ENCODE data around the gene EFEMP1.

Gene EFEMP1, protein sequence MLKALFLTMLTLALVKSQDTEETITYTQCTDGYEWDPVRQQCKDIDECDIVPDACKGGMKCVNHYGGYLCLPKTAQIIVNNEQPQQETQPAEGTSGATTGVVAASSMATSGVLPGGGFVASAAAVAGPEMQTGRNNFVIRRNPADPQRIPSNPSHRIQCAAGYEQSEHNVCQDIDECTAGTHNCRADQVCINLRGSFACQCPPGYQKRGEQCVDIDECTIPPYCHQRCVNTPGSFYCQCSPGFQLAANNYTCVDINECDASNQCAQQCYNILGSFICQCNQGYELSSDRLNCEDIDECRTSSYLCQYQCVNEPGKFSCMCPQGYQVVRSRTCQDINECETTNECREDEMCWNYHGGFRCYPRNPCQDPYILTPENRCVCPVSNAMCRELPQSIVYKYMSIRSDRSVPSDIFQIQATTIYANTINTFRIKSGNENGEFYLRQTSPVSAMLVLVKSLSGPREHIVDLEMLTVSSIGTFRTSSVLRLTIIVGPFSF

DNA sequence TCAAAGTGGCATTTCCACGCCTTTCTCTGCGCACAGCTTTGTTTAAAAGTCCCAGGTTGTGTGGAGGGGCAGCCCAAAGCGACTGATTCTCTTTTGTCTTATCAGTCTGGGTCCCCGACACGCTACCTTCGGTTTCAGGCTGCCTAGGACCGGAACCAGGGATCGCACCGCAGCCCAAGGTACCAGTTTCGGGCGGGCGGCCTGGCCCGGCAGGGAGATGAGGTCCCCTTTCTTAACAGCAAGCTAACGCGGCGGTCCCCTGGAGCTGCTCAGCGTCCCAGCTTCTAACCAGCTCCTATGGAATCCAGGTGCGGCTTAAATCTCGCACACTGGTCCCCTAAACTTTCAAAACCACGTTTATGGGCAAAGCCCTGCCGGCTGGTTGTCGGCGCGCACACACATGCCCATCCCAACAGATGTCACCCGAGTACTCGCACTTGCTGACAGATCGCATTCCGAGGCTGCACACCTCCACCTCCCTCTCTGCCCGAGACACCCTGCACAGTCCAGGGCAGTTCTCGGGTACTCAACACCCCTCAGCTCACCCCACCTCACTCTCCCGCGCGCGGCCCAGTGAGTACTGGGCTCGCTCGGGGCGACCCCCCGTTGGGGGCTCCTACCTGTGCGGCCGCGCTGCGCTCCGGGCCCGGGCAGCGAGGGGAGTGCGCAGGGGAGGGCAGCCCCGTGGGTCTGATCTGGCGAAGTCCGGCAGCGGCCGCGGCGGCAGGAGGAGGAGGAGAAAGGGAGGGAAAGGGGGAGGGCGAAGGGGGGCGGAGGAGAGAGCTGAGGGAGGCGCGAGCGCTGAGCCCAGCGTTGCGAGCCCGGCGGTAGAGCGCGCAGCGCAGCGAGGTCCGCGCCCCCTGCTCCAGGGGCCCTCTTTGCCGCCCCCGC, at the start of gene EFEMP1:
Gene EFEMP1, minus strand, starts transcription at position 692 of the 891 bp plus-strand sequence. CDS start 1,342 bp downstream, outside the sequence.
- no peak for DNase-seq (ENCODE audit: extremely low read depth, low read depth)
- TF ChIP-seq, protein P1, sequence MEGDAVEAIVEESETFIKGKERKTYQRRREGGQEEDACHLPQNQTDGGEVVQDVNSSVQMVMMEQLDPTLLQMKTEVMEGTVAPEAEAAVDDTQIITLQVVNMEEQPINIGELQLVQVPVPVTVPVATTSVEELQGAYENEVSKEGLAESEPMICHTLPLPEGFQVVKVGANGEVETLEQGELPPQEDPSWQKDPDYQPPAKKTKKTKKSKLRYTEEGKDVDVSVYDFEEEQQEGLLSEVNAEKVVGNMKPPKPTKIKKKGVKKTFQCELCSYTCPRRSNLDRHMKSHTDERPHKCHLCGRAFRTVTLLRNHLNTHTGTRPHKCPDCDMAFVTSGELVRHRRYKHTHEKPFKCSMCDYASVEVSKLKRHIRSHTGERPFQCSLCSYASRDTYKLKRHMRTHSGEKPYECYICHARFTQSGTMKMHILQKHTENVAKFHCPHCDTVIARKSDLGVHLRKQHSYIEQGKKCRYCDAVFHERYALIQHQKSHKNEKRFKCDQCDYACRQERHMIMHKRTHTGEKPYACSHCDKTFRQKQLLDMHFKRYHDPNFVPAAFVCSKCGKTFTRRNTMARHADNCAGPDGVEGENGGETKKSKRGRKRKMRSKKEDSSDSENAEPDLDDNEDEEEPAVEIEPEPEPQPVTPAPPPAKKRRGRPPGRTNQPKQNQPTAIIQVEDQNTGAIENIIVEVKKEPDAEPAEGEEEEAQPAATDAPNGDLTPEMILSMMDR (IDR thresholded peaks at IDR 0.05; ENCODE audit: low read depth, low read length) = peak; percentile 5; the same call in 1 of the 2 replicates

DNA sequence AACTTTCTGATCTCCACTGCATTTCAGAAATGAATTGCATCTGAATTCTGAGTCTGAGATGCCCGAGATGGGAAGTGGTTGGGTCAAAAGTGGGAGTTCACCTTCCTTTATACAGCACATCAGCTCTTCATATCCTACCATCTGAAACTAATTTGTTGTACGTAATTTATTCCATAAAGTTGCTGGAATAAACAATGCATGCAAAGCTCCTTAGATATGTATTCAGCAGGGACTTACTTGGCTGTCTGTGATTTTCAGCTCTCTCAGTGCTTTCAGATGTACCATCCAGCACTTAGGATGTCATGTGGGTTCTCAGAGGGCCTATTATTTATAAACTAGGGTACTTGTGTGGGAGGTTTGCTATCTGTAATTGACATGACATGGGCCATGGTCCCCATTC, 46.9 kb upstream of the EFEMP1 start:
- peak; percentile 42 for DNase-seq (ENCODE audit: extremely low read depth, low read depth)
- TF ChIP-seq, protein P1 (IDR thresholded peaks at IDR 0.05; ENCODE audit: low read depth, low read length) = no peak

DNA sequence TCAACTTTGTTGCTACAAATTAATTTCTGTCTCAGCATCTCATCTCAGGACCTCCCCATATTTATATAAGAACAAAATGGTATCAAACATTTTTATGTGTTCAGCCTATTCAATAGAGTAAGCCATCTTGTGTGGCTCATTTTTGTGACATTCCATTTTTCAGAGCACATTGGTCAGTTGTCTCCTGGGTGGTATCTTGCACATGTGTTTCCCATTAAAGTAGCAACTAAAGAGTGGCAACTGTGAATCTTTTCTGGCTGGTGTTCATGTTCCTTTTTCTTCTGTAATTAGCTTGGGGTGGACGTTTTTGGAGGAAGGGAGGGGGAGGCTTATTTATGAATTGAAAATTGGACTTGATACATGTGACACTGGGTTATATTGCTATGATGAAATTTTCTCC, 45.4 kb upstream of the EFEMP1 start:
- DNase-seq (ENCODE audit: extremely low read depth, low read depth) = no peak
- TF ChIP-seq, protein P1 (IDR thresholded peaks at IDR 0.05; ENCODE audit: low read depth, low read length) = no peak

DNA sequence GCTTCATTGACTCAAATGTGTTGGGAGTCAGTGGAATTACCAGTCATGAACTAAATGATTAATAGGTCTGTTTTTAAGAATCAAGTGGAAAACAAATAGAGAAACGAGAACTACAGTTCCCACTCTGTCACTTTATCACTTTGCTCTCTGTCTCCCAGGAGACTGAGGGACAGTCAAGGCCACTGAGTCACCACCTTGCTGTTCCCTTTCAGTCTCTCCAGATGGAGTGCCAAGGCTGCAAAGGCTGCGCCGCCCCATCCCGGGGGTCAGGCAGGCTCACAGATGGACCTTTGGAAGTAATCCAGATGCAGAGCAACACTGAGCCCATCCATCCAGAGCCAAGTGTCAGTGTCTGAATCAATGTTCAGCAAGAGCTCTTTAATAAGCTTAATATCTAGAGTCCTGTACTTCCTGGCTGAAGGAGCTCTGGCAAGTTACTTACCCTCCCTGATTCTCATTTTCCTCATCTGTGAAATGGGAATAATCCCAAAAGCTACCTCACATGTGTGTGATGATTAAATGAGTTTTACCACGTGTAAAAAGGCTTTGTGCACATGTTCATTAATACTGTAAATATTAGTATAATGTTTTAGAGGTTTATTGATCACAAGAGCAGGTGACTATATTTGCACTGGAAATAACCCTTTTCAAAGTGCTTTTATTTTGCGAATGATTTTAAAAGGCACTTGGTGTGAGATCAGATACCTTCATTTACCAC, 43.0 kb upstream of the EFEMP1 start:
- DNase-seq (ENCODE audit: extremely low read depth, low read depth) = no peak
- TF ChIP-seq, protein P1 (IDR thresholded peaks at IDR 0.05; ENCODE audit: low read depth, low read length) = no peak

DNA sequence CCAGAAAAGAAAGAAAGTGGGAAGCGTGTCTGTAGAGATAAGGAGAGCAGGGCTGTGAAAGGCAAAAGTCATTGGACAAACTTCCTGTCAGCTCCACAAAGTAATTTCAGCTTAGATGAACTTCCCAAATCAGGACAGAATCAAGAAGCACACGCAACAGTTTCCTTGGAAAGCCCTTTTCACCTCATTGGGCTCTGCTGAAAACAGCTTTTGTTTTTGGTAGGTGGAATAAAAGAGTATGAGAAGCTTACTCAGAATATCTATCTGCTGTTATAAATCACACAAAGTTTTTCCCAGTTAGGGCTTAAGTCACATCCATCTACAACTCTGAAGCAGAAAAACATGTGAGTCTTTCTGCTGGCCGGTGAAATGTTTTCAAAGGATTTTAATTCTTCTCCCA, 42.4 kb upstream of the EFEMP1 start:
- TF ChIP-seq, protein P1 (IDR thresholded peaks at IDR 0.05; ENCODE audit: low read depth, low read length) = no peak
- DNase-seq (ENCODE audit: extremely low read depth, low read depth) = no peak

DNA sequence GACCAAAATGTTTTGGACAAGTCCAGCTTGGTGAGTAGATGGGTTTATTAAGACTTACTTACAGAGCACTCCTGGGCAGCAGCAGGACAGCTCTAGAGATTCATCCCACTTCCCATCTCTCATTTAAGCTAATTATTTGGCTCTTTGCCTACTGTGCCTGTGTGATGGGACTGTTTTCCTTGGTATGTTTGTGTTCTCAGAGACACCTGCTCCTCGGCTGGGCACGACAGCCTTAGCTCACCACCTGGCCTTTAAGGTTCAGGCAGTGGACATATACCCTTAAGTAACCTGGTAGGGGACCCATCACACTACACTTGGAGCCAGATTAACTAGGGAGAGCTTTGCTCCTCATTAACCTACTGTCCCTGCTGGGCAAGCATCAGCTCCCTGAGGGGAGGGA, 41.7 kb upstream of the EFEMP1 start:
- DNase-seq (ENCODE audit: extremely low read depth, low read depth) = no peak
- TF ChIP-seq, protein P1 (IDR thresholded peaks at IDR 0.05; ENCODE audit: low read depth, low read length) = no peak
